MM.1S (cell line): Measurements from ENCODE around the gene EIF4E1B.

Source experiments
- EZH2 ChIP-seq: fragments of 300-600 bp; sonication (generic); optimal IDR thresholded peaks from 2 replicates; pipeline ENCODE3; 2017; ENCODE audit warnings: low read depth, mild to moderate bottlenecking, antibody characterized with exemption, low read length, mixed read lengths
- TF ChIP-seq, protein P1 (sequence below): fragments of 300-600 bp; sonication (generic); IDR thresholded peaks from 2 replicates; pipeline ENCODE4 v1.5.1; 2016; ENCODE audit warnings: antibody characterized with exemption, low read length, mixed read lengths

DNA sequence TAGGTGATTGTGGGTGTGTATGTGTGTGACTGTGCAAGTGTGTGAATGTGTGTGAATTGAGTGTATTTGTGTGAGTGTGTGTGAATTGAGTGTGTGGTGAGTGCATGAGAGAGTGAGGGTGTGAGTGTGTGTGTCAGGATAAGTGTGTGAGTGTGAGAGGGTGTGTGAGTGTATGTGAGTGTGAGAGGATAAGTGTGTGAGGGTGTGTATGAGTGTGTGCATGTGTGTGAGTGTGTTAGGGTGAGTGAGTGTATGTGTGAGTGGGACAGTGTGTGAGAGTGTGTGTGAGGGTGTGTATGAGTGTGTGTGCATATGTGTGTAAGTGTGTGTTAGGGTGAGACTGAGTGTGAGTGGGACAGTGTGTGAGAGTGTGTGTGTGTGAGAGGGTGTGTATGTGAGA is 42.2 kb upstream of the EIF4E1B start:
- TF ChIP-seq, protein P1, sequence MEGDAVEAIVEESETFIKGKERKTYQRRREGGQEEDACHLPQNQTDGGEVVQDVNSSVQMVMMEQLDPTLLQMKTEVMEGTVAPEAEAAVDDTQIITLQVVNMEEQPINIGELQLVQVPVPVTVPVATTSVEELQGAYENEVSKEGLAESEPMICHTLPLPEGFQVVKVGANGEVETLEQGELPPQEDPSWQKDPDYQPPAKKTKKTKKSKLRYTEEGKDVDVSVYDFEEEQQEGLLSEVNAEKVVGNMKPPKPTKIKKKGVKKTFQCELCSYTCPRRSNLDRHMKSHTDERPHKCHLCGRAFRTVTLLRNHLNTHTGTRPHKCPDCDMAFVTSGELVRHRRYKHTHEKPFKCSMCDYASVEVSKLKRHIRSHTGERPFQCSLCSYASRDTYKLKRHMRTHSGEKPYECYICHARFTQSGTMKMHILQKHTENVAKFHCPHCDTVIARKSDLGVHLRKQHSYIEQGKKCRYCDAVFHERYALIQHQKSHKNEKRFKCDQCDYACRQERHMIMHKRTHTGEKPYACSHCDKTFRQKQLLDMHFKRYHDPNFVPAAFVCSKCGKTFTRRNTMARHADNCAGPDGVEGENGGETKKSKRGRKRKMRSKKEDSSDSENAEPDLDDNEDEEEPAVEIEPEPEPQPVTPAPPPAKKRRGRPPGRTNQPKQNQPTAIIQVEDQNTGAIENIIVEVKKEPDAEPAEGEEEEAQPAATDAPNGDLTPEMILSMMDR, result no peak
- no peak for TF ChIP-seq EZH2
